ENCODE data around the gene PADI6.
"Not testable (repeated sequence)": the region's sequence is repeated elsewhere in the genome, so short reads cannot be mapped to it uniquely, and the experiment has no call there.

Gene PADI6

DNA sequence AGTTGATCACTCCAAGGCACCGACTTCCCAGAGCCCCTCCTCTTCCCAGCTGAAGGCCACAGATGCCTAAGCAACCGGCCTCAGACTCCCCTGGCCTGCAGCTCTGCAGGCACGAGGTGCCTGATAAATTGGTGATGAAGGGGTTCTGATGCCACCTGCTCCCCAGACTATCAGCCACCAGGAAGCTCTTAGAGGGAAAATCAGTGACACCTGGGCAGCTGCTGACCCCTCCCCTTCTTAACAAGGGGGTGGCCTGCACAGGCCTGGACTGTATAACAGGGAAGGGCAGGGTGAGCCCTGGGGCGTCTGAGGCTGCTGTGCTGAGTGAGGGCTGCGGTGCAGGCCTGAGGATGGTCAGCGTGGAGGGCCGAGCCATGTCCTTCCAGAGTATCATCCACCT, at the start of gene PADI6:
PADI6 (plus strand) TSS at position 301 of the 400 bp plus-strand sequence; CDS start at position 351, 50 bp downstream.
- no peak for DNase-seq (ENCODE audit: low read depth in 2 of 2)

DNA sequence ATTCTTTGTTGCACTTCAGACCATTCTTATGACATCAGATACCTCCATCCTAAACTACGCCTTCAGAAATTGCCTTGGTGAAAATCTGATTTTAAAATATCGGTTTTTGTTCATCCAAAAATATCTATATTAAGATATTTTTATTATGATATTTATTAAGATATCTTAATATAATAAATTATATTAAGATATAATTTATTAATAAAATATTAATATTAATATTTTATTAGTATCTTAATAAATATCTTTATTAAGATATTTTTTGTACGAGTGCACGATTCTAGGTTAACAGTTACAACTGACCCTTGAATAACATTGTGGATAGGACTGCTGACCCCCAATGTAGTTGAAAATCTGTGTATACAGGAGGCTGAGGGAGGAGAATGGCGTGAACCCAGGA, 43.1 kb upstream of the PADI6 start:
- DNase-seq (ENCODE audit: low read depth in 2 of 2): no peak

DNA sequence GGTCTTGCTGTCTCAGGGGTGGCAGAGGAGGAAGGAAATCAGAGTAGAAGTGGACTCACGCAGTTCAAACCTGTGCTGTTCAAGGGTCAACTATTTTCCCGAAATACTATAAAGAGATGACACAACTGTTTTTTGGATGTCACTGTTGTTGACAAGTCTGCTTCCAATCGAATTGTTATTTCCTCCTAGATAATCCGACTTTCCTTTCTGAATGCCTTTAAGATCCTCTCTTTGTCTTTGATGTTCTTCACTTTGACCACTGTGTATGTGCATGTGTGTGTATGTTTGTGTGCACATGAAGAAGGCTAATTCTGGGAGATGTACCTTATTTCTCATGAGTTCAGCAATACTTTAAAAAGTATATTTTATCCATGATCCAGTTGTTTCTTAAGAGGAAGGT, 42.4 kb upstream of the PADI6 start:
- no peak for DNase-seq (ENCODE audit: low read depth in 2 of 2)

DNA sequence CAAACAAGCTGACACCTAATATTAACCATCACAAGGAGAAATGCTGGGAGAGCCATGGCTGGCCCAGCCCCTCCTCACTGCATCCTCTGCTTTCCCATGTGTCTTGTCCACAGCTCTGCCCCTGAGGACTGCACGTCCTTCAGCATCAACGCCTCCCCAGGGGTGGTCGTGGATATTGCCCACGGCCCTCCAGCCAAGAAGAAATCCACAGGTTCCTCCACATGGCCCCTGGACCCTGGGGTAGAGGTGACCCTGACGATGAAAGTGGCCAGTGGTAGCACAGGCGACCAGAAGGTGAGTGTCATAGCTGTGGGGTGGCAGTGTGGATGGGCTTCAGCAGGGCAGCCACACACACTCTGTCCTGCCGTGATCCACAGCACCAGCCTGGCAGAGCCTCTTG, 41.1 kb upstream of the PADI6 start:
- no peak for DNase-seq (ENCODE audit: low read depth in 2 of 2)

DNA sequence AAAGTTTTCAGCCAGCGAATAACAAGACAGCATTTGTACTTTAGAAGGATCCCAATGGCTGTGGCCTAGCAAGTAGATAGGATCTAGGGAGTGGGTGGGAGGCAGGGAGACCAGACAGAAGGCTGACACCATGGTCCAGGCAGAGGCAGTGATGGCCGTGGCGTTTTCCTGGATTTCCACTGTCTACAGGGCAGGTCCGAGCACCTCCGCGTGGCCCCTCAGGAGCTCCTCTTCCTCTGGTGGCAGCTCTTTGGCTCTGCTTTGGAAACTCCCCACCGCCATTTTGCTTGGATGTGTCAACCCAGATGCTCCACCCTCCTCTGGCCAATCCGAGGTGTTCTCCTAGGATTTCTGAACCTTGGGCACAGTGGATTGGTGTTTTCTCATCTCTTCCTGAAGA, 38.9 kb upstream of the PADI6 start:
- DNase-seq (ENCODE audit: low read depth in 2 of 2): no peak

DNA sequence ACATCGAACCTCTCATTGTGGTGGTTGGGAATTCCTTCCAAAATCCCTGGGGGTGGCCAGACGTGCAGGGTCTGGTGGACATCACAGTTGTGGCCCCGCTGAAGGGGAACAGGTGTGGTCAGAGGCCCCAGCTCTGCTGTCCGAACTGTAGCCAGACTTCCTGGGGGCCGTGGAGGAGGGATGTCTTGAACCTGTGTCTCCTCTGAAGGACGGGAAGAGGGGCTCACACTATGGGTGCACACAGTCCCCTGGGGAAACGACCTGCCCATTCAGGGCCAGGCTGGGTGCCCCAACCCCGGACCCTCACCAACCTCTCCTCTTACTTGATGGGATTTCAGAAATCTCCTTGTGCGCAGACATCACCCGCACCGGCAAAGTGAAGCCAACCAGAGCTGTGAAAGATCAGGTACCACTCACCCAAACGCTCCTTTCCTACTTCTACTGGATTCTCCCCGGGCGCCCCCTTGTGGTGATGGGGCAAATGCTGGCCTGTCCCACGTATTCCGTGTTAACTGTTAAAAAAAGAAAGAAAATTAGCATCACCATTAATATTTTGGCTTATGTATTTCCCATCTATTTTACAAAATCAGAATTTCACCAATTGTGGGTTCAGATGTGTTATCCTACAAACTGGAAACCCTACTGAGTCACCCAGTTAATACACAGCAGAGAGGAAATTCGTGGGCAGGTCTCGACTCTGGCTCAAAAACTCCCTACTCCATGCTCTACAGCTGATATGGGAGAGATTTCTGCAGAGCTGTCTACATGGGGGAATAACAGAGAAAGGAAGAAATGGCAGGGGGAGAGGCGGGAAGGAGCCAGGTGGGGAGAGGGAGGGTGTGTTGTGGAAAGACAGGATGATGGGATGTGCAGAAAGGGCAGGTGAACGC, 35.9 kb upstream of the PADI6 start:
- DNase-seq (ENCODE audit: low read depth in 2 of 2): peak; percentile 8 to 31

DNA sequence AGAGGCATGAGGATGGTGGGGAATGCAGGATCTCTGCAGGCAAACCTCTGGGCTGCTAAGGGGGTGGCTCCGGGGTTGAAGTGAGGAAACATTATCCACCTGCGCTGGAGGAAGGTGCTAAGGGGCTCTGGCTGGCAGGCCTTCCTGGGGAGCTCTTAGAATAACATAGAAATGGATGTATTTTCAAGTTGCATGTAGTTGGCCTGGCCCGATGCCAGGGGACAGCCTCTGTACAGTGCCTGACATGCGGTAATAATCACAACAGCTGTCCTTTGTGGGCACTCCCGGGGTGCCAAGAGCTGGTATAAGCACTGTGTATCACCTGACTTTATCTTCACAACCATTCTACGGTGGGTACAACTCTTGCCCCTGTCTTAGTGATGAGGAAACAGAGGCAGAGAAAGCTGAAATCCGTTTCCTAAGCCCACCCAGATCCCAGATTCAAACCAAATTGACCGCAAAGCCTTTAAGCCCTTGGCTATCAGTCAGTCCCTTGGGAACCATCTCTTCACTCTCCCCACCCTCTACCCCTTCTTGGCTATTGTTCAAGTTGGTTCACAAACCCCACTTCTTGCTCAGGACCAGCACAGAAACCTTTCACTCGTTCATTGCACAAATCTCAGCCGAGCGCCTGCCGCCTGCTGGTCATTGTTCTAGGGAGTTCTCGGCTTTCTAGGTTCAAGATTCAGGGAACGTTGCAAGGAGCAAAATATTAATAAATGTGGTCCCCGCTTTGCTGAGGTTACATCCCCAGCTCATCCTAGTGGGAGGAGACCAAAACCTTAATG, 33.1 kb upstream of the PADI6 start:
- DNase-seq (ENCODE audit: low read depth in 2 of 2): no peak

DNA sequence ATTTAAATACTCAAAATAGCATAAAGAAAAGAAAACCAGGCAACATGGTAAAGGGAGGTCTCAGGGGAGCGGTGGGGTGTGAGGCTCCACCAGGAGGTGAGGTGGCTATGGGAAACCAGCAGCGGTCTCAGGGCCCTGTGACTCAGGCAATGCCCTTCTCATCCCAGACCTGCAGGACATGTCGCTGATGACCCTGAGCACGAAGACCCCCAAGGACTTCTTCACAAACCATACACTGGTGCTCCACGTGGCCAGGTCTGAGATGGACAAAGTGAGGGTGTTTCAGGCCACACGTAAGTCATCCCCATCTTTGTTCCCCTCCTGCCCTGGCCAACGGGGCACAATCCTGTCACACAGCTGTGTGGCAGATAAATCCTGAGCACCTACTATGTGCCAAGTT, 32.5 kb upstream of the PADI6 start:
- no peak for DNase-seq (ENCODE audit: low read depth in 2 of 2)

DNA sequence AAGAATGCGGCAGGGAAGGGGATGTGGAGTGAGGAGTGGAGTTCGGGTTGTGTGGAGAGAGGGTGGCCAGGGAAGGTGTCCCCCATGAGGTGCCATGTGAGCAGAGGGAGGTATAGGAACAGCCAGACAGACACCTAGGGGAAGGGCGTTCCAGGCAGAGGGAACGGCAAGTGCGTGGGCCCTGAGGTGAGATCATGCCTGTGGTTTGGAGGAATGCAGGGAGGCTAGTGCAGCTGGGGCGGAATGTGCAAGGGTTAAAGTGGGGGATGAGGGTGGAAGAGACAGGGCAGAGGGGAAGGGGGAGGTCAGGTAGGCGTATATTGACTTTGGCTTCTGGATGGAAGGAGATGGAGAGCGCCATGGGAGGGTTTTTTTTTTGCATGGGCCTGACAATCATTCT, 31.6 kb upstream of the PADI6 start:
- no peak for DNase-seq (ENCODE audit: low read depth in 2 of 2)

DNA sequence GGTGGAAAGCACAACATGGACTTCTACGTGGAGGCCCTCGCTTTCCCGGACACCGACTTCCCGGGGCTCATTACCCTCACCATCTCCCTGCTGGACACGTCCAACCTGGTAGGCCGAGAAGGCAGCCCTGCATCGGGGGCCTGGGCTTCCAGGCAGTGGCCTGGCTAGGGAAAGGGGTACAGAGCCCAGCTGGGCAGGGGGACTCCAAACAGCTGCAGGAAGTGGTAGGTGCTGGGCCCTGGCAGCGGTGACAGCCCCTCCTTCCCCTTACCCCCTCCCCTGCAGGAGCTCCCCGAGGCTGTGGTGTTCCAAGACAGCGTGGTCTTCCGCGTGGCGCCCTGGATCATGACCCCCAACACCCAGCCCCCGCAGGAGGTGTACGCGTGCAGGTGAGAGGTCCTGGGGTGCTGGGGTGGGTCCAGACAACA, 30.0 kb upstream of the PADI6 start:
- DNase-seq (ENCODE audit: low read depth in 2 of 2): no peak

DNA sequence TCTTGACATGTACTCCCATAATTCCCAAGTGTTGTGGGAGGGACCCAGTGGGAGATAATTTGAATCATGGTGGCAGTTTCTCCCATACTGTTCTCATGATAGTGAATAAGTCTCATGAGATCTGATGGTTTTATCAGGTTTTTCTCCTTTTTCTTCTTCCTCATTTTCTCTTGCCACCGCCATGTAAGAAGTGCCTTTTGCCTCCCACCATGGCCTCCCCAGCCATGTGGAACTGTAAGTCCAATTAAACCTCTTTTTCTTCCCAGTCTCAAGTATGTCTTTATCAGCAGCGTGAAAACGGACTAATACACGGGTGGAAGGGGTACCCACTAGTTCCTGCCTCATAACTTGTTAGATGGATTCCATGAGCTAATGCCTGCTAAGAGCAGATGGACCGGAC, 26.5 kb upstream of the PADI6 start:
- DNase-seq (ENCODE audit: low read depth in 2 of 2): not testable (repeated sequence)

DNA sequence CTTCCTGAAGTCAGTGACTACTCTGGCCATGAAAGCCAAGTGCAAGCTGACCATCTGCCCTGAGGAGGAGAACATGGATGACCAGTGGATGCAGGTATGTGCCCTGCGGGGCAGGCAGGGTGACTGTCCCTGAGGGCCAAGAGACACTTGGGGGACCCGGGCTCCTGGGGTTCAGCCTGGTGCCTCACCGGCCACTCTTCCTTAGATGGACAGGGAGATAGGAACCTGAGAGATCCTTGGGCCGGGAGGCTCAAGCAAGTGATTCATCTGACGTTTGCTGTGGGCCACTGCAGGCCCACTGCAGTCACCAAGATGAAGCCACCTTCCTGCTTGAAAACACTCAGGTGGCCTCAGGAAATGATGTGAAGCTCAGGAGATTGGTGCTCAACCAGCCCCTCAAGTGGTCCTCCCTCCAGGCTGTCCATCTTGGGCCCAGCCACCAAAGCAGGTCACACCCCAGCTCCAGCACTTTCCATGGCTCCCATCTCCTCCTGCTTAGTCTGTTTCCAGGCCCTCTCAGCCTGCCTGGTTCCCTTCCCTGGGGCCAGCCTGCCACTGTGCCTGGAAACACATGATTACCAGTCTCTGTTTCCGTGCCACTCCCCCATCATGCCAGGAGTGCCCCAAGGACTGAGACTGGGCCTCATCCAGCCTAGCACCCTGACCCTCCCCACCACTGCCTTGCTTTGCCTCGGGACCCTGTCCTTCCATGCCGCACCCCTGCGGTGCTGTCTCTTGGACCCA, 25.8 kb upstream of the PADI6 start:
- DNase-seq (ENCODE audit: low read depth in 2 of 2): no peak

DNA sequence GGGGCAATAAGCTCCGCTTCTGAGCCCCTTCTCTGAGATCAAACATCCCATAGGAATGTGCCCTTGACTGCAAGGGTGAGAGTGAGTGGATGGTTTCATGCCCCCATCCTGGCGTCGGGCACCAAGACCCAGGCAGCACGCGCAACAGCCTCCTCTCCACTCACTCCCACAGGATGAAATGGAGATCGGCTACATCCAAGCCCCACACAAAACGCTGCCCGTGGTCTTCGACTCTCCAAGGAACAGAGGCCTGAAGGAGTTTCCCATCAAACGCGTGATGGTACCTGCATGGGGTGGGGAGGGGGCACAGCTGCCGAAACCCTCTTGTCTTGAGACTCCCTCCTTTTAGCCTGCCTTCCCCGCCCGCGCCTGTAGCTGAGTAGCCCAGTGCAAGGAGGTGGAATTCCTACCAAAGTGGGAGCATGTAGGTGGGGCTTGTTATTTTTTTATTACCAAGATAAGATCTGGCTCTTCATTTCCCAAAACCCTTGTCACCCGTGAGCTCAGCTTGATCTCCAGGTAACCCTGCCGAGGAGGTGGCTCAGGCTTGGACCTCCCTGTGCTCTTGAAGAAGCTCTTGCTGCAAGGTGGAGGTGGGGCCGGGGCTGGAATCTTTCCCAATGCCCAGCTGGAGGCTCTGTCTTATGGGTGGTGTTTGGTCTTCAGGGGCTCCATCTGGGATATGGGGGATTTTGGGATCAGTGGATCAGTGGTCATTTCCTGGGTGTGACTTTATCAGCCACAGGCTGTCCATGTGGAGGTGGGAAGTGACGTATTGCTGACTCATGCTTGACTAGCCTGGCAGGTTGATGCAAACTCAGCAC, 24.0 kb upstream of the PADI6 start:
- no peak for DNase-seq (ENCODE audit: low read depth in 2 of 2)

DNA sequence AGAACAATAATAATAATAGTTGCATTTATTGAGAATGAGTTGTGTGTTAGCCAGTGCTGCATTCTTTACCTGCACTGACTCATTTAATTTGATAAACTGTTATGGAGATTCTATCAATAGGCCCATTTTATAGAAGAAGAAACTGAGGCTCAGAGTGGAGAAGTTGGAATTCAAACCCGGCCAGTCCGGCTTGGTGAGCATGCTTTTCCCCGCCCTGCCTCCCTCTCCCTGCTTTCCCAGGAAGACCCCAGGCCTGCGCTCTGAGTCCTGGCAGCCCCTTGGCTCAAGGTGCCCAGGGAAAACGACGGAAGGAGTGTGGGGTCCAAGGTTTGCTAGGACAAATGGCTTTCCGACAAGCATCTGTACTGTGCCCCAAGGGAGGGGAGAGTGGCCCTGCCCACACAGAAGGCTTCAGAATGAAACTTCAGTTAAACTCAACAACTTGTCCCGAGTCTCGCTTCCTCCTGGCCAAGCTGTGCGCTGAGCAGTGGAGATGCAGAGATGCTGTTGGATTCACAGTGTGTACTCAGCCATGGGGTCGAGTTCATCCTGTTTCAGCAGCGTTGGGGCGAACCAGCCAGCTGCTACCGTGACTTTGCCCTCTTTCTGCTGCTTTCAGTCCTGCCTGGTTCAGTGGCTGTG, 23.3 kb upstream of the PADI6 start:
- DNase-seq (ENCODE audit: low read depth in 2 of 2): no peak

DNA sequence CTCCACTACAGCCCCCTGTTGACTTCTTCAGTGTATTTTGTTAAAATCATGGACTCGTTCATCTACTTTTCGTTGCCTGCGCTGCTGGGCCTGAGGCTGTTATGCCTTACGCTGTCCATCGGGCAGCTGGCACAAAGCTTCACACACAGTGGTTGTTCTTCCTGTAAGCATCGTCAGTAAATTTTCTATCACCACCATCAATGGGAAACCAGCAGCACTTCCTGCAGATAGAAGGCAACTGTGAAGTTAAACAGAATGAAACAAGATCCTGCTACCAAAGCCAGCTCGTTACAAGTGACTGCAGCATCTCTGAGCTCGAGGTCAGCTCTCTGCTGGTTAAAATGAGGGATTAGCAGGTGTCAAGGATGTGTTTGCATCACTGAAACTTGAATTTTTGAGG, 21.9 kb upstream of the PADI6 start:
- no peak for DNase-seq (ENCODE audit: low read depth in 2 of 2)

DNA sequence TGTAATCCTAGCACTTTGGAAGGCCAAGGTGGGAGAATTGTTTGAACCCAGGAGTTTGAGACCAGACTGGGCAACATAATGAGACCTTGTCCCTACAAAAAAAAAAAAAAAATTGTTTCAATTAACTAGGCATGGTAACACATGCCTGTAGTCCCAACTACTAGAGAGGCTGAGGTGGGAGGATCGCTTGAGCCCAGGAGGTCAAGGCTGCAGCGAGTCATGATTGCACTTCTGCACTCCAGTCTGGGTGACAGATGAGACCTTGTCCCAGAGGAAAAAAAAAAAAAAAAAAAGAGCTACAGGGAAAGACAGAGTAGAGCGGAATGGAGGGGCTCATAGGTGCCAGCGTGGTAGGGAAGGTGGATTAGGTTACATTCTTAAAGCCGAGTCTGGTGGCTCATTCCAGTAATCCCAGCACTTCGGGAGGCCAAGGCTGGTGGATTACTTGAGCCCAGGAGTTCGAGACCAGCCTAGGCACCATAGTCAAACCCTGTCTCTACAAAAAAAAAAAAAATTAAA, 21.0 kb upstream of the PADI6 start:
- DNase-seq (ENCODE audit: low read depth in 2 of 2): no peak

DNA sequence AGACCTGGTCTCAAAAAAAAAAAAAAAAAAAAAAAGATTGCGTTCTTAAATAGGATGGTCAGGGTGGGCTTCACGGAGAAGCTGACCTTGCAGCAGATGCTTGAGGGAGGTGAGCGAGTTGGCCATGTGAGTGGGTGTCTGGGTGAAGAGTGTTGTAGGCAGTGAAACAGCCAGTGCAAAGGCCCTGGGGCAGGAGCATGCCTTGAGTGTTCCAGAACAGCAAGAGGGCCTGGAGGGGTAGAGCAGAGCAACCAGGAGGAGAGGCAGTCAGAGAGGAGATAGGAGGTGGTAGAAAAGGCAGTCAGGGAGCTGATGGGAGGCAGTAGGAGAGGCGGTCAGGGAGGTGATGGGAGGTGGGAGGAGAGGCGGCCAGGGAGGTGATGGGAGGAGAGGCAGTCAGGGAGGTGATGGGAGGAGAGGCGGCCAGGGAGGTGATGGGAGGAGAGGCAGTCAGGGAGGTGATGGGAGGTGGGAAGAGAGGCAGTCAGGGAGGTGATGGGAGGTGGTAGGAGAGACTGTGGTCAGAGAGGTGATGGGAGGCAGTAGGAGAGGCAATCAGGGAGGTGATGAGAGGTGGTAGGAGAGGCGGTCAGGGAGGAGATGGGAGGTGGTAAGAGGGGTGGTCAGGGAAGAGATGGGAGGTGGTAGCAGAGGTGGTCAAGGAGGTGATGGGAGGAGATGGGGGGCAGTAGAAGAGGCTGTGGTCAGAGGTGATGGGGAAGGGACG, 20.2 kb upstream of the PADI6 start:
- DNase-seq (ENCODE audit: low read depth in 2 of 2): no peak

DNA sequence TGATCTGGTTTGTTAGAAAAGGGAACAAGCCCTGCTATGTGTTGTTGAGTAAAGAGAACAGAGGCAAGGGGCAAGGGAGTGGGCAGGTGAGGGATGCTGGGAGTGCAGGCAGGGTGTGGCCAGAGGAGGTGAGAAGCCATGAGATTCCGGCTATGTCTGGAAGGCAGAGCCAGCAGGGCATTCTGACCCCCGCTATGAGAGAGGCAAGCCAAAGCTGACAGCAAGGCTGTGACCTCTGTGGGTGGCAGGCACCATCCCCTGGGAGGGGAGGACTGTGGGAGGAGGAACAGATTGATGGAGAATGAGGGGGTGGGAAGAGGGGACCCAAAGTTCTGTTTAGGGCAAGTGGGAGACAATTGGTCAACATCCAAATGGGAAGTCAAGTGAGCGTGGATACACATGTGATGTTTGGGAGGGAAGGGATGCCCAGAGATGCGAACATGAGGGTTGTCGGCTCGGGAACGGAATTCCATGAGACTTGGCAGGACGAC, 19.5 kb upstream of the PADI6 start:
- DNase-seq (ENCODE audit: low read depth in 2 of 2): no peak

DNA sequence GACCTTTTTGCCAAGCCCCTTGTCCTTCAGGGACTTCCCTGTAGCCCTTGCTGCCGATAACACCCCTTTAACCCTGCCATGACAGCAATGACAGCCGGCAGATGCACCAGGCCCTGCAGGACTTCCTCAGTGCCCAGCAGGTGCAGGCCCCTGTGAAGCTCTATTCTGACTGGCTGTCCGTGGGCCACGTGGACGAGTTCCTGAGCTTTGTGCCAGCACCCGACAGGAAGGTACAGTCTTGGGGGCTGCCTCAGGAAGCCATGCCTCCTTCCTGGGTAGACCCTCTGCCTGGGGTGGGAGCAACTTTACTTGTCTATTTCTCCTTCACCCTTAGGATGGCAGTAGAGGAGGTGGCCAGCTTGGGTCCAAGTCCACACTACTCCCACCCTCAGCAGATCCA, 16.1 kb upstream of the PADI6 start:
- peak in 1 of 2 donors; percentile 9 for DNase-seq (ENCODE audit: low read depth in 2 of 2)
